Heart left ventricle (tissue), 13 donors: Measurements from ENCODE around the gene TAF10.

Experiments used
- CTCF ChIP-seq, 12 donors: fragments of 200-600 bp; sonication (generic) in 4 of 12; IDR thresholded peaks; one replicate each; pipeline versions ENCODE4 v1.5.0 to v1.8.0; 2018 to 2022; ENCODE audit warnings: antibody characterized with exemption in 12 of 12, mild to moderate bottlenecking in 5 of 12
- POLR2A ChIP-seq, 2 donors: fragments of 450-650 bp; IDR thresholded peaks; one replicate each; pipeline ENCODE4 v1.6.1; 2017; ENCODE audit warnings: antibody characterized with exemption in 2 of 2, mild to moderate bottlenecking in 2 of 2, moderate library complexity in 2 of 2
- donor health status: ischemic (EF 13 %, LVEDD 7.1; RV severe dilation, severe dysfunction).
- donor health status: DM: no; HTN: yes; CAD: no.
- donor health status: DM: no; HTN: no; CAD: no.
- donor health status: ischemic (EF 25% LVEDD 6.9; RV normal size, moderate dysfunction).
- donor health status: ischemic (EF 25% LVEDD 5.7; RV mildly dilated, moderate dysfunction).
- donor health status: ischemic (EF 35%, LVEDD 5.7; RV mildly dilated, moderate dysfunction).
- donor health status: nonischemic (EF 11% LVEDD 7.7; RV severe dilation, severe dysfunction).
- donor health status: DM: yes; HTN: yes; CAD: no.
- donor health status: PGD.
- donor health status: ischemic (EF 29% LVEDD 5.4; RV normal size, mild dysfunction).
- donor health status: nonischemic (EF 23%, LVEDD 6.1; RV moderate dilation, normal function).

DNA sequence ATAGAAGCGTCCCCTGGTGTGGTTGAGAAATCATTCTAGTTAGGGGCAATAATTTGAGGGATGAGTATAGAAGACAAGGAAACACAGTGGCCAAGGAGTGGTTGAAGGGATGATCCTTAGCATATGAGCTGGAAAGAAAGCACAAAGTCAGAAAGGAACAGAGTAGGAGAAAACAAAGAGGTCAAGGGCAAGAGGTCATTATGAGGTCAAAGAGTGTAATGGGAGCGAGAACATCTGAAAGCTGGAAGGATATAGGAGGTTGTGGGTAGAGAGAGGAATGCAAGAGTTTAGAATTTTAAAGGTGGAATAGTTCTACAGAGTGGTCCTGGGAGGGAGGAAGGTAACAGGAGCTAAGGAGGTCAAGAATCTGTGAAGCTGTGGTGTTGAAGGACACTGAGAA is 41.6 kb upstream of the TAF10 start:
- TF ChIP-seq CTCF (IDR thresholded peaks at IDR 0.05): no peak
- TF ChIP-seq POLR2A (IDR thresholded peaks at IDR 0.05): no peak
